Stimulated activated CD4-positive, alpha-beta T cell treated with anti-CD3 and anti-CD28 coated beads, Interleukin-12 subunit alpha, Interleukin-12 subunit beta, amount 100 ng/mL, for 24 hours (primary cell): ENCODE results near the gene DPM3.
"Not testable (repeated sequence)": the region's sequence is repeated elsewhere in the genome, so short reads cannot be mapped to it uniquely, and the experiment has no call there.

Source experiments
- DNase-seq, 2 experiments: peaks; one replicate each; pipeline ENCODE4 v3.0.0-alpha.2; 2020; ENCODE audit warnings: low read depth in 2 of 2

DPM3 gene

GRCh38 chr1:155158991-155159390 lies 18.7 kb upstream of the DPM3 start:
- DNase-seq: no peak

GRCh38 chr1:155155996-155156643 lies 15.8 kb upstream of the DPM3 start:
- DNase-seq: not testable (repeated sequence)

DNA sequence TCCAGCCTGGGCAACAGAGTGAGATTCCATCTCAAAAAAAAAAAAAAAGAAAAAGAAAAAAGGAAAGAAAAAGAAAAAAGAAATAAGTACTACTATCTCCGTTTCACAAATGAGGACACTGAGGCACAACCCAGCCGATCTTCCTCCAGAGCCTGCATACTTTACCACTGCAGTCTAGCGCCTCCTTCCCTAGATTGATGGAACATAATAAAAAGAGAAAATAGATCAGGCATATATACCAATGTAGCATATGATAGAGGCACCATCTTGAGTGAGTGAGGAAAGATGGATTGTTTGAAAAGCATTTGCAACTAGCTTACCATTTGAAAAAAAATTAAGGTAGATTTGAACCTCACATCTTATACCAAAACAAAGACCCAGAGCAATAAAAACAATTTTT lies 5.2 kb upstream of the DPM3 start:
- no peak for DNase-seq

GRCh38 chr1:155141749-155142148 lies 1.4 kb upstream of the DPM3 start:
- no peak for DNase-seq

GRCh38 chr1:155140630-155140953 lies 261 bp upstream of the DPM3 start:
- no peak for DNase-seq

DNA sequence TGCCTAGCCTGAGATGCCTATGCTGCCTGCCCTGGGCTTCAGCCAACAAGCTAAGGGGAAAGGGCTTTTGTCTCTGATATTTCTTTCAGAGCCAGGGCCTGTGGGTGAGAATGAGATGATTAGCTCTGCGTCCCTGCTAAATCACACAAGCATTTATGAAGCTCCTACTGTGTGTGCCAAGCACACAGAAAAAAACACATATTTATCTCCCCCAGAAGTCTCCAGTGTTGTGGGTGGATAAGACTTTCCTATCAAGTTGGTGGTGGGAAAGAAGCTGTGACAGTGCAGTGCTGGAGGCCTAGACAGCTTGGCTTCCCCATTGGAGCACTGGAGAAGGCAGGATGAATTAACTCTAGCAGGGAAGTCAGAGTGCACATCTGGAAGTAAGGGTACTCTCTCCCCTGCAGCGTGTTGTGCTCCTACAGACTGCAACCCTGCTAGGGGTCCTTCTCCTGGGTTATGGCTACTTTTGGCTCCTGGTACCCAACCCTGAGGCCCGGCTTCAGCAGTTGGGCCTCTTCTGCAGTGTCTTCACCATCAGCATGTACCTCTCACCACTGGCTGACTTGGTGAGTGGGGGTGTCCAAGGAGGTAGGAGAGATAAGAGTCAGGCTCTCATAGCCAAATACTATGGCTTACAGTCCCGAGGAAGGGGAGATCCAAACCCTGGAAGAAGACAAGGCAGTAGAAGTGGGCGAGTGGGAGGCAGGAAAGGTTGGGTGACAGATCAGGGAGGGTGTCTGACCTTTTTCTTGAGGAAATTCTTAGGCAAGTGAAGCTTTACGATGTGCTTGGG lies 3.0 kb downstream of the DPM3 start:
- DNase-seq: no peak

GRCh38 chr1:155136748-155137147 lies 3.6 kb downstream of the DPM3 start:
- no peak for DNase-seq

DNA sequence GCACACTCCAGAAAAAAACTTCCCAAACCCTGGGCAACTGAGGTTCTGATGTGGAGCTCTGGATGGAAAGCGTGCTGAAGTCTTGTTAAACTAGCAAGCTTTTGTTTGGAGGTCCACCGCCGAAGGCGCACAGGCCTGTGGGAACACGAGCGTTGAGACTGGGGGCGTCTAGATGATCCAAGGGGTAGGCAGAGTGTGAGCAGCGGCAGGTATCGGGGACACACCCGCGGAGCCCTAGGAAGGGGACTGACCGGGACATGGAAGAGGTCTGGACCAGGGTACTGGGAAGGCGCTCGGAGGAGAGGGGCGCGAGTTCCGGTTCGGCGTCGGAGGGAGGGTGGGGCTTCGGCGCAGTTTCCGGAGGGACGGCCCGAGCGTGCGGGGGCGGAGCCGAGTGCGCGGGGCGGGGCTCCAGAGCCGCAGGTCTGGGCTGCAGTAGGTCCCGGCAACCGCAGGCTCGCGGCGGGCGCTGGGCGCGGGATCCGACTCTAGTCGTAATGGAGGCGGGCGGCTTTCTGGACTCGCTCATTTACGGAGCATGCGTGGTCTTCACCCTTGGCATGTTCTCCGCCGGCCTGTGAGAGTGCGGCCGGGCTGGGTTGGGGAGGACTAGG lies 4.8 kb downstream of the DPM3 start, which contains the start of gene SLC50A1:
Gene SLC50A1 (plus strand): TSS at position 438 of the 614 bp plus-strand sequence. CDS start 60 bp downstream, at position 498.
- peak; percentile 85 to 93 for DNase-seq

DNA sequence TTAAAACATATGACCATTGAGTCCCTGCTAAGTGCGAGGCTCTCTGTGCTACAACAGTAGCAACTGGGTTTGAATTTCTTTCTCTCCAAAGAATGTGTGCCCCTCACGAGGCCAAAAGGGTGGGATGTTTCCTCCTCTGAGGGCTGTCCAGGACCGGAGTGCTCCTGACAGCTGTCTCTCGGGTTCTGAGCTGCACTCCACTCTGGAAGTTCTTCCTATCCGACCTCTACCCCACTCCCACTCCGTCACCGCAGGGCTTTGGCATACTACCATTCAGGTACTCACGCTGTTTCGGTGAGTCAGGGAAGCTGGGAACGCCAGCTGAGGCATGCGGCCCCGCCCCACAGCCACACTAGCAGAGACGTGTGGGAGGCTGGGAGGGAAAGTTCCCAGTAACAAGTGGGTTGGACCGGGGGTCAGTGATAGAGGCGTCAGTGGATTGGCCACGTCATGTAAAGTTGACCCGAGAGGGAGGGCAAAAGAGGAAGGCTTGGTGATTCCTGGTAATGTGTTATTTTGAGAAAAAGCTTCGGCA lies 5.4 kb downstream of the DPM3 start:
- peak; percentile 56 to 83 for DNase-seq

- no peak for DNase-seq
Measured at GRCh38 chr1:155134322-155134721, 6.0 kb downstream of the DPM3 start.

DNA sequence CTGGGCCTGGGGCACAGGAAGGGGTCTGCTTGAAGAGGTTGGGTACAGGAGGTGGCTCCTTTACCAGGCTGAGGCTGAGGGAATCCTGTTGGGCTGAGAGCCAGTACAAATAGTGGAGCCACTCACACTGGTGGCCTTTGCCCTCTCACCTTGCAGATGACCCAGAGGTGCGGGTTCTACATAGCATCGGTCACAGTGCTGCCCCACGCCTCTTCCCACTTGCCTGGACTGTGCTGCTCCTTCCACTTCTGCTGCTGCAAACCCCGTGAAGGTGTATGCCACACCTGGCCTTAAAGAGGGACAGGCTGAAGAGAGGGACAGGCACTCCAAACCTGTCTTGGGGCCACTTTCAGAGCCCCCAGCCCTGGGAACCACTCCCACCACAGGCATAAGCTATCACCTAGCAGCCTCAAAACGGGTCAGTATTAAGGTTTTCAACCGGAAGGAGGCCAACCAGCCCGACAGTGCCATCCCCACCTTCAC lies 6.5 kb downstream of the DPM3 start:
- DNase-seq: no peak

DNA sequence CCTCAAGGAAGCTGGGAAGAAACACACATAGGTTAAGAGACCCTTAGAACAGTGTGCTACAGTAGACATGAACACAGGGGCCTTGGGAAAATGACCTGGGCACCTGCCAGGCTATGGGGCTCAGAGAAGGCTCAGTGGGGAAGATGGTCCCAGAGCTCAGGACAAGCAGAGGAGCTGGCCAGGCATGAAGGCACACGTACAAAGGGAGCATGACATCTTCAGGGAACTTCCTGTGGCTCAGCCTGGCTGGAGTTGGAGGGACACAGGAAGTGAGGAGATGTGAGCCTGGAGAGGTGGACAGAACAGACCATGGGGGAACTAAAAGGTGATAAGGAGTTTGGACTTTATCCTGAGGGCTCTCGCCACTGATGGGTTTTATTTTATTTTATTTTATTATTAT lies 8.5 kb downstream of the DPM3 start:
- DNase-seq: no peak

- DNase-seq: no peak
Measured at GRCh38 chr1:155131285-155131684, 9.0 kb downstream of the DPM3 start.

DNA sequence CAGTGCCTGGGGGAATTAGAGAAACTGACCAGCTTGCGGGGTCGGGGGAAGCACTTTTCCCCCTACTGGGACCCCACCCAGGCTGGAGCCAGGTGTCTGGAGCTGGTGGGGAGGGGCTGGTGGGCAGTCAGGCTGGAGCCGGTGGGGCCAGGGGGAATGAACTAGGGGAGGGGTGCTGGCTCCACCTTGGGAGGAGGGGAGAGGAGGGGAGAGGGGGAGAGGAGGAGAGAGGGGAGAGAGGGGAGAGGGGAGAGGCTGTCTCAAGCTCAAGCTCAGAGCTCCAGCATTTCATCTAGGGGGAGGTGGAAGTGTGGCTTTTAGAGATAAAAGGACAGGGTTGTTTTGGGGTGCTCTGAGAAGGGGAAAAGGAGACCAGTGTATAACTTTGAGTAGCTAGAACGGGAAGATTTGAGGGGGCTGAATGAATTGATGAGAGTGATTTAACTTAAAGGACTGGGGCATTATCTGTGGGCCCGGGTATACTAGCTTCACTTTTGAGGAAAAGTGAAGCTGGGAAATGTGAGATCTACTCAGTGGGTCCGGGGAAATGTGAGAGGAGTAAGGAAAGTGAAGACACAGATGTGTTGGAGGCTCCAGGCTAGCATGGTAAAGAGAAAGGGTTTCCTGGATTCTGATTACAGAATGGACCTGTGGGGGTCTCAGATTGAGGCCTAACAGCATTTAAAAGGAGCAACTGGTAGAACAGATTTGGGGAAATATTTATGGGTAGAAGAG lies 9.9 kb downstream of the DPM3 start:
- DNase-seq: no peak

- no peak for DNase-seq
Measured at GRCh38 chr1:155128755-155129473, 11.4 kb downstream of the DPM3 start.

GRCh38 chr1:155127967-155128754 lies 12.2 kb downstream of the DPM3 start:
- DNase-seq: no peak

GRCh38 chr1:155127105-155127966 lies 13.0 kb downstream of the DPM3 start, which contains the start of gene EFNA1:
Gene EFNA1, plus strand, starts transcription at chr1:155127876. Its CDS starts 102 bp downstream, at chr1:155127978.
- peak in 1 of 2 experiments; percentile 33 for DNase-seq

- peak in 1 of 2 experiments; percentile 22 for DNase-seq
Measured at GRCh38 chr1:155126556-155127104, 13.7 kb downstream of the DPM3 start.
